H1 (cell line): ENCODE results near the gene BCL2L11. TPM values are rescaled to one million over a fixed set of nuclear protein-coding genes. Genes with fewer than 3 reads are reported as not detected.

Source experiments
- JUND ChIP-seq: IDR thresholded peaks from 2 replicates; pipeline ENCODE4 v1.6.1; 2011; ENCODE audit warnings: mild to moderate bottlenecking, improper control_type of control experiment, low read length
- PHF8 ChIP-seq: fragments of 200-600 bp; sonication (generic); conservative IDR thresholded peaks from 2 replicates; pipeline ENCODE4 v1.7.1; 2012; ENCODE audit warnings: low read depth, mild to moderate bottlenecking, inconsistent platforms, low read length, moderate library complexity
- SIN3A ChIP-seq, 2 experiments: IDR thresholded peaks in 1 of 2; conservative IDR thresholded peaks in 1 of 2; 2 replicates each; pipeline ENCODE4 v1.6.1; 2011 to 2012; ENCODE audit warnings: low read length in 2 of 2, improper control_type of control experiment in 1 of 2, low read depth in 1 of 2, mild to moderate bottlenecking in 1 of 2
- SRF ChIP-seq: IDR thresholded peaks from 2 replicates; pipeline ENCODE4 v1.6.1; 2011; ENCODE audit warnings: mild to moderate bottlenecking, low read depth, low read length, moderate library complexity
- SUZ12 ChIP-seq: fragments of 200-600 bp; sonication (generic); IDR thresholded peaks from 2 replicates; pipeline ENCODE4 v1.6.1; 2012; ENCODE audit warnings: mild to moderate bottlenecking, inconsistent platforms, low read length, moderate library complexity, mixed read lengths
- TBP ChIP-seq: IDR thresholded peaks from 2 replicates; pipeline ENCODE4 v1.6.1; 2011; ENCODE audit warnings: low read depth, low read length, improper control_type of control experiment
- polyA plus RNA-seq, 7 experiments: library from polyadenylated mRNA; depleted of rRNA in 3 of 7; stranded (reverse) in 5 of 7; unstranded in 2 of 7; fragments of >200 nt in 5 of 7; fragments of 200-250 nt in 2 of 7; gene quantifications; 1 replicate in 5 of 7; 2 replicates in 1 of 7; 4 replicates in 1 of 7; pipeline versions ENCODE4 v1.2.1 to v1.2.3, GENCODE V29; 2011 to 2013; ENCODE audit warnings: missing spikeins in 2 of 7, mixed read lengths in 2 of 7
- total RNA-seq: library from RNA; stranded (reverse); fragmentation: NEBNext Ultra II Directional; extraction: Animal tissue kit (Norgen Biotek cat#: 25700); gene quantifications from 2 replicates; pipeline ENCODE4 v1.2.1, GENCODE V29; 2021

BCL2L11 gene
- total and polyA plus RNA-seq, 2 of the 8 experiments (the other 6 are each of a cell fraction or from before 2014, with no cell fraction given), result 7.5 to 22.9 TPM

DNA sequence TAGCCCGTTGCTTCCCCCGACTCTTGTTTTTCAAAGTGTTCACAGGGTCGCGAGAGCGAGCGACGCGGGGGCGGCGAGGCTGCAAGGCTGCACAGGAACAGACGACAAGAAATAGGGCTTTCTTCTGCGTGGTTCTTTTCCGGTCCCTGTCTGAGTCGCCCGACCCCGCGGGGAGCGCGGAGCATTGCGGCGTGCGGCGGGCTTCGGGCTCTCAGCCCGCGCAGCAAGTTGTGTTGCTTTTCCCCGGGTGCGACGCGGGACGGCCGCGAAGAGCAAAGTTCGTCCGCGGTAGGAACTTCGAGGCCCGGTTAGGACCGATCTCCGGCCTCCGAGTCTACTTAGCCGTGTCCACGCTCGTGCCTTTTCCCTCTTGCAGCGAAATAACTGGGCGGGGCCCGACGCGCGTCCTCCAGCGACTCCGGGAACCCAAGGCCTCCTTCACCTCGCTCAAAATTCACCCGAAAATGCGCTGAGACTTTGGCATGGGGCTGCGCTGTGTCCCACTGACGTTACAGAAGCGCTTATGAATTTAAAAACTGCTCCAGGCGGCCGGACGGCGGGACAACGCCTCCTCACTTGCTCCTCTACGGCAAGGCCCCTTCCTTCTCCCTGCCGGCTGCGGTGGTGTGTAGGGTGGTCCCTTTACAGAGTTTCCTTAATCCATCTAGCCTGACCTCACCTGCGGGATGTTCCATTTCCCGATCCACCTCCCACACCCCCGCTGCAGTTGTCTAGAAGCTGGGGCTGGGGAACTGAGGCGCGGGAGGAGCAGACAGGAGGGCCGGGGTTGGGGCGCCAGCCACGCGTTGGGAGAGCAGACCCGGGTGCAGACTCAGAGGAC lies 1.5 kb upstream of the BCL2L11 start (continued):
- TF ChIP-seq JUND (no peak), TBP (no peak), SUZ12 (peak; percentile 98), SRF (no peak), PHF8 (no peak), SIN3A (conservative IDR thresholded peaks at IDR 0.05 in 1 of 2, IDR thresholded peaks at IDR 0.05 in 1 of 2; ENCODE audit: low read depth in 1 of 2, low read length in 2 of 2) (no peak)
